Purkinje cell (primary cell): ENCODE results near the gene RPP38. TPM values are rescaled to one million over a fixed set of nuclear protein-coding genes. Genes with fewer than 3 reads are reported as not detected.

Experiments
- polyA plus RNA-seq: library from polyadenylated mRNA; unstranded; fragments of >200 nt; fragmentation: Nextera tagmentation; gene quantifications from 2 replicates; pipeline ENCODE4 v1.2.1, GENCODE V29; 2014

The RPP38 gene, protein sequence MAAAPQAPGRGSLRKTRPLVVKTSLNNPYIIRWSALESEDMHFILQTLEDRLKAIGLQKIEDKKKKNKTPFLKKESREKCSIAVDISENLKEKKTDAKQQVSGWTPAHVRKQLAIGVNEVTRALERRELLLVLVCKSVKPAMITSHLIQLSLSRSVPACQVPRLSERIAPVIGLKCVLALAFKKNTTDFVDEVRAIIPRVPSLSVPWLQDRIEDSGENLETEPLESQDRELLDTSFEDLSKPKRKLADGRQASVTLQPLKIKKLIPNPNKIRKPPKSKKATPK
- 11.8 and 15.2 TPM in 2 replicates for polyA plus RNA-seq

DNA sequence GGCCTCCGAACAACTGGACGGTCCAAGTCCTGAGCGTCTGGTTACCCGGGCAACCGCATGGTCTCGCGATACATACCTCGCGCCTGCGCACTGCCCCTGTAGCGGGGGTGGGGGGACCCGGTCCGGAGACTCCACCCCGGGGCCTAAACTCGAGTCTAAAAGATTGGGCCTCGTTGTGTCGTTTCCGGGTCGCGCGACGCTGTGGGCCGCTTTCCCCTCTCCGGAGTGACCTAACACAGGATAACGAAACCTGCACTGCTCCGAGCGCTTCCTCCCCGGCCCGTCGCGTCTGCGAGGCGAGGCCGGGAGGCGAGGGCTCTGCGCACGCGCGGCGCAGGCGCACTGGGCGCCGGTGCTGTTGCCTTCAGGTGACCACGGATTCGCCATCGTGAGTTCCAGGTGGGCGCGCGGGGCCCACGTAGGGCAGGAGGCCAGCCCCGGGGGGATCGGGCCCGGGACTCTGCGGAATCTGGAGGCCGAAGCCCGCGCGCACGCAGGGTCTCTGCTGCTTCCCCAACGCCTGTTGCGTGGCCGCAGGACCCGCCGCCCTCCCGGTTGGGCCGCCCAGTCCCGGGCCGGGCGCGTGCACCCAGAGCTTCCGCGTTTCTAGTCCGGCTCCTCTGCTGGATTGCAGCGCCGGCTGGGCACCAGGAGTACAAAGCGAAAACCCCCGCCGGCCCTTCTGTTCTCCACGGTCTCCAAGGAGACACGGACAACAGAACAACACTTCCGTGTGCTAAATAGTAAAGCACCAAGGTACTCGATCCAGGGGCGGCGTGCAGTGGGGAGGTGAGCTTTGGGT is at the start of gene RPP38:
Gene RPP38 (plus strand): TSS at position 345 of the 802 bp plus-strand sequence. CDS start 5,960 bp downstream, outside the sequence.

DNA sequence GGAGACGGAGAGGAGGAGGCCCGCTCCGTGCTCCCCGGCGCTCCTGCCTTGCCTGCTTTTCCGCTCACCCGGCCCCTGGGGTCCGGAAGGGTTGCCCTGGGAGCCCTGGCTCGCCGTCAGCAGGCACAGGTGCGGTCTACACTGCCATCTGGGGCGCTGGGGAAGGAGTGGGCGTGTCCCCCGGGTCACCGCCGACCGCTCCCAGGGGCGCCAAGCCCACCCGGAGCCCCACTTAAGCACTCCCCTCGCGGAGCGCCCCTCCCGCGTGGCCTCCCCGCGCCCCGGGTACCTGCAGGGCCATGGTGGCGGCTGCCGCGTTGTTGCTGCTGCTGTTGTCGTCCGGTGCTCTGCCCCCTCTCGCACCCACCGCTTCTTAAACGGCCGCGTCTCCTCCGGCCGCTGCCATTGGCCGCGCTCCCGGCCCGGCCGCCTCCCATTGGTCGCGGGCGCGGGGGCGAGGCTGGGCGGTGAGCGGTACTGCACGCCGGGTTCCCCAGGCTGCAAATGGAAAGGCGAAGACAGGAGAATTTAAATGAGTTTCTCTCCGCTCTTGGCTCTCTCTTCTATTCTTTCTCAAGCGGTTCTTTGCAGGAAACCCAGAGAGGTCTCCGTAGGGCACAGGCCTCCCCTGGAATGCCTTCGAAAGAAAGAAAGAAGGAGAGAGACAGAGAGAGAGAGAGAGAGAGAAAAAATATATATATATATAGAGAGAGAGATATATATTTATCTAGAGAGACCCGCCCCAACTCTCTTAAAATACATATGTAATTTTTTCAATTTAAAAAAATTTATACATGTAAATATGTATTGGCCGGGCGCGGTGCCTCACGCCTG is 8.5 kb upstream of the RPP38 start, which contains the start of gene ACBD7:
Gene ACBD7 (minus strand): TSS at position 349 of the 834 bp plus-strand sequence. CDS start 48 bp downstream, at position 301.

Other genes with a start within 250 kb of the RPP38 start
- gene SUV39H2, start 218.5 kb upstream of the RPP38 start, polyA plus RNA-seq, result 25.0 and 28.2 TPM in 2 replicates
- gene DCLRE1C, start 143.3 kb upstream of the RPP38 start, polyA plus RNA-seq, result 5.6 and 10.4 TPM in 2 replicates
- 3.5 and 5.5 TPM in 2 replicates for gene MEIG1, start 138.0 kb upstream of the RPP38 start, polyA plus RNA-seq
- gene OLAH, start 53.4 kb upstream of the RPP38 start, polyA plus RNA-seq, result 2.1 TPM in 1 of 2 replicates, not detected in the other
- 1.7 and 3.3 TPM in 2 replicates for gene ACBD7, start 8.6 kb upstream of the RPP38 start, polyA plus RNA-seq
- gene NMT2, start 71.3 kb downstream of the RPP38 start, polyA plus RNA-seq, result 12.9 and 16.9 TPM in 2 replicates